ENCODE results near the gene METTL25B. TPM values are rescaled to one million over a fixed set of nuclear protein-coding genes. Genes with fewer than 3 reads are reported as not detected.

The METTL25B gene
- polyA plus RNA-seq, 1 donor from 2014 or later, result 13.1 TPM

- Histone ChIP-seq H2AFZ (ENCODE audit: low read depth, low read length) (no peak overlapping the region), H3K4me3 (ENCODE audit: low read length) (peak overlapping the region; percentile 89), H3F3A (ENCODE audit: insufficient read depth, low read length, poor library complexity, severe bottlenecking) (no peaks in the 10 kb centered on the region), H3K9me3 (ENCODE audit: low read length) (no peaks in the 10 kb centered on the region), H3K36me3 (ENCODE audit: insufficient read depth, low read length) (no peaks in the 10 kb centered on the region), H3K79me2 (replicated peaks; ENCODE audit: insufficient read depth, low read length) (peaks cover 77% of the 10 kb centered on the region), H3K4me2 (ENCODE audit: low read length) (no peak overlapping the region), H4K20me1 (ENCODE audit: insufficient read depth) (no peaks in the 10 kb centered on the region), H3K9me2 (ENCODE audit: insufficient read depth, low read length) (no peaks in the 10 kb centered on the region), H3K27ac (ENCODE audit: low read length) (no peak overlapping the region), H3K9ac (ENCODE audit: low read length) (peak overlapping the region; percentile 94), H3K27me3 (ENCODE audit: insufficient read depth, low read depth, low read length) (no peaks in the 10 kb centered on the region)
- TF ChIP-seq SMC3 (conservative IDR thresholded peaks at IDR 0.05; ENCODE audit: poor library complexity), result no peak
- no peak for TF ChIP-seq MXI1 (conservative IDR thresholded peaks at IDR 0.05; ENCODE audit: poor library complexity, severe bottlenecking)
- TF ChIP-seq TAF1 (IDR thresholded peaks at IDR 0.05; ENCODE audit: low read depth), result no peak
- no peak for TF ChIP-seq EZH2 (IDR thresholded peaks at IDR 0.05; ENCODE audit: borderline replicate concordance, insufficient read depth, low read length, poor library complexity, severe bottlenecking)
- no peak for TF ChIP-seq REST (IDR thresholded peaks at IDR 0.05; ENCODE audit: borderline replicate concordance)
- no peak for TF ChIP-seq POLR2AphosphoS5 (IDR thresholded peaks at IDR 0.05)
- TF ChIP-seq CTCF (IDR thresholded peaks at IDR 0.05; ENCODE audit: poor library complexity, severe bottlenecking), result no peak
- no peak for TF ChIP-seq RAD21 (conservative IDR thresholded peaks at IDR 0.05)
- TF ChIP-seq EP300 (conservative IDR thresholded peaks at IDR 0.05; ENCODE audit: poor library complexity, severe bottlenecking), result no peak
Observed at GRCh38 chr1:156749419-156750118, 21.3 kb downstream of the METTL25B start.

DNA sequence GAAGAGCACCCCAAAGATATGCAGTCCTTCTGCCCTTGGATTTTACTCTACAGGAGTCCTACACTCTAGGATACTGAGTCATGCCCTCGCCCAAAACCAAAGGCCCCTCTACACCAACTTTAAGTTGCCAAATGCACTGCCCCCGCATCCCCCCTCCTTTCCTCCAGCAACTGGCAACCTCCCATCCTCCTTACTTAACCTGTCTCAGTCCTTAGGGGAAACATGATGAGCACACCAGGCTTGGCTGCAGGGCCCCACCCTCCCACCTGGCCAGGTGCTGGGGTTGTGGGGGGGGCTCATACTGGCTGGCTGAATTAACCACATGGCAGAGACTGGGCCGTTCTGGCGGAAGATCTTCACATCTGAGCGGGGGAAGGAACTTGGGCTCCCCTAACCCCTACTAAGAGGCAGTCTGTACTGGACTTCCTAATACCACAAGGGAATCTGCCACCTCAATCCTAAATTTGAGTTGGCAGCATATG lies 22.0 kb downstream of the METTL25B start:
- TF ChIP-seq CTCF (IDR thresholded peaks at IDR 0.05; ENCODE audit: poor library complexity, severe bottlenecking), result no peak
- TF ChIP-seq MXI1 (conservative IDR thresholded peaks at IDR 0.05; ENCODE audit: poor library complexity, severe bottlenecking), result no peak
- TF ChIP-seq REST (IDR thresholded peaks at IDR 0.05; ENCODE audit: borderline replicate concordance), result no peak
- TF ChIP-seq RAD21 (conservative IDR thresholded peaks at IDR 0.05), result no peak
- no peak for TF ChIP-seq TAF1 (IDR thresholded peaks at IDR 0.05; ENCODE audit: low read depth)
- no peak for TF ChIP-seq SMC3 (conservative IDR thresholded peaks at IDR 0.05; ENCODE audit: poor library complexity)
- TF ChIP-seq EZH2 (IDR thresholded peaks at IDR 0.05; ENCODE audit: borderline replicate concordance, insufficient read depth, low read length, poor library complexity, severe bottlenecking), result no peak
- TF ChIP-seq POLR2AphosphoS5 (IDR thresholded peaks at IDR 0.05), result no peak
- no peak for TF ChIP-seq EP300 (conservative IDR thresholded peaks at IDR 0.05; ENCODE audit: poor library complexity, severe bottlenecking)
- no peak overlapping the region for H3K27ac ChIP-seq (ENCODE audit: low read length)
- H2AFZ ChIP-seq (ENCODE audit: low read depth, low read length), result no peak overlapping the region
- no peaks in the 10 kb centered on the region for H3K27me3 ChIP-seq (ENCODE audit: insufficient read depth, low read depth, low read length)
- peak overlapping the region; percentile 89 for H3K4me3 ChIP-seq (ENCODE audit: low read length)
- no peaks in the 10 kb centered on the region for H3K9me2 ChIP-seq (ENCODE audit: insufficient read depth, low read length)
- no peaks in the 10 kb centered on the region for H3K9me3 ChIP-seq (ENCODE audit: low read length)
- peak overlapping the region; percentile 63 for H3K4me2 ChIP-seq (ENCODE audit: low read length)
- no peaks in the 10 kb centered on the region for H3F3A ChIP-seq (ENCODE audit: insufficient read depth, low read length, poor library complexity, severe bottlenecking)
- peak overlapping the region; percentile 94 for H3K9ac ChIP-seq (ENCODE audit: low read length)
- peaks cover 74% of the 10 kb centered on the region for H3K79me2 ChIP-seq (replicated peaks; ENCODE audit: insufficient read depth, low read length)
- H4K20me1 ChIP-seq (ENCODE audit: insufficient read depth), result no peaks in the 10 kb centered on the region
- no peaks in the 10 kb centered on the region for H3K36me3 ChIP-seq (ENCODE audit: insufficient read depth, low read length)
